GM12878 (cell line): Measurements from ENCODE around the gene NDUFB2. TPM values are rescaled to one million over a fixed set of nuclear protein-coding genes. Genes with fewer than 3 reads are reported as not detected.

Source experiments
- ATAC-seq: fragments of 200-7000 bp; cut with Tn5 transposase; 3 replicates; pipeline ENCODE4 v1.9.1; 2020; ENCODE audit warnings: mild to moderate bottlenecking, moderate library complexity
- BruUV-seq: library from RNA; stranded (reverse); fragments of 400-500 nt; replicated peaks from 2 replicates; lab custom pipeline; 2021; lab: Mats Ljungman, UMichigan
- CTCF ChIA-PET: fragments of 300-600 bp; sonication (Branson Sonifier 250); formaldehyde crosslinking; extraction: SDS; loops from one replicate; lab custom pipeline; 2021; ENCODE audit warnings: inconsistent platforms; lab: Yijun Ruan, JAX
- POLR2A ChIA-PET: fragments of 350-600 bp; formaldehyde crosslinking; extraction: SDS; loops from one replicate; lab custom pipeline; 2021; ENCODE audit warnings: inconsistent platforms; lab: Charles Lee
- RAD21 ChIA-PET: fragments of 300-600 bp; sonication (Branson Sonifier 250); formaldehyde crosslinking; loops from one replicate; lab custom pipeline; 2023; ENCODE audit warnings: antibody characterized with exemption; ENCODE audit not compliant: unreplicated experiment; lab: Charles Lee
- SMC1A ChIA-PET: fragments of 300-600 bp; sonication (Branson Sonifier 250); formaldehyde crosslinking; loops from one replicate; lab custom pipeline; 2023; ENCODE audit not compliant: unreplicated experiment, uncharacterized antibody; lab: Charles Lee
- DNase-seq: peaks from one replicate; pipeline ENCODE4 v3.0.0-alpha.2; 2011; ENCODE audit warnings: low read depth, low spot score
- FAIRE-seq: peaks from 3 replicates; lab custom pipeline; 2011; peaks lifted over from hg19 to GRCh38; lab: Jason Lieb, UNC
- H2AFZ ChIP-seq: 2 replicates; pipeline ENCODE4 v1.6.0; 2011; ENCODE audit warnings: low read depth, low read length, control low read depth; ENCODE audit not compliant: control insufficient read depth
- H3K27ac ChIP-seq: 2 replicates; pipeline ENCODE4 v1.5.1; 2011; ENCODE audit warnings: control low read depth; ENCODE audit not compliant: control insufficient read depth, insufficient read depth
- H3K27me3 ChIP-seq, 2 experiments: replicated peaks in 1 of 2; 2 replicates each; pipeline versions ENCODE4 v1.6.0 to v1.6.1; 2011; ENCODE audit warnings: low read length in 1 of 2; ENCODE audit not compliant: control insufficient read depth in 2 of 2, insufficient read depth in 2 of 2
- H3K36me3 ChIP-seq, 2 experiments: 2 replicates each; pipeline ENCODE4 v1.5.1; 2011; ENCODE audit warnings: low read length in 1 of 2; ENCODE audit not compliant: control insufficient read depth in 2 of 2, insufficient read depth in 2 of 2
- H3K4me1 ChIP-seq: 2 replicates; pipeline ENCODE4 v1.6.1; 2011; ENCODE audit warnings: mild to moderate bottlenecking, low read length, moderate library complexity, mixed read lengths; ENCODE audit not compliant: control insufficient read depth, insufficient read depth
- H3K4me2 ChIP-seq: 2 replicates; pipeline ENCODE4 v1.6.0; 2011; ENCODE audit warnings: control low read depth; ENCODE audit not compliant: control insufficient read depth, insufficient read depth
- H3K4me3 ChIP-seq: fragments of 200-600 bp; sonication (generic); 2 replicates; pipeline ENCODE4 v1.5.1; 2016
- H3K79me2 ChIP-seq: 2 replicates; pipeline ENCODE4 v1.6.0; 2011; ENCODE audit warnings: low read length; ENCODE audit not compliant: control insufficient read depth, insufficient read depth
- H3K9ac ChIP-seq: 2 replicates; pipeline ENCODE4 v1.8.0; 2011; ENCODE audit warnings: low read length, control low read depth, mixed read lengths; ENCODE audit not compliant: control insufficient read depth, insufficient read depth
- H3K9me3 ChIP-seq: replicated peaks from 3 replicates; pipeline ENCODE4 v1.5.1; 2011; ENCODE audit warnings: mild to moderate bottlenecking, low read length; ENCODE audit not compliant: control insufficient read depth, insufficient read depth
- H4K20me1 ChIP-seq: 2 replicates; pipeline ENCODE4 v1.6.0; 2011; ENCODE audit not compliant: control insufficient read depth, insufficient read depth
- BCL11A ChIP-seq: IDR thresholded peaks from 2 replicates; pipeline ENCODE4 v1.6.1; 2011; ENCODE audit warnings: low read depth, low read length
- BCL3 ChIP-seq: IDR thresholded peaks from 2 replicates; pipeline ENCODE4 v1.6.1; 2011; ENCODE audit warnings: borderline replicate concordance, low read depth, mild to moderate bottlenecking, moderate library complexity, low read length; ENCODE audit not compliant: insufficient read depth, poor library complexity, severe bottlenecking
- CEBPB ChIP-seq, 2 experiments: fragments of 150-350 bp in 1 of 2; IDR thresholded peaks; 2 replicates each; pipeline ENCODE4 v1.6.1; 2012 to 2014; ENCODE audit warnings: low read depth in 2 of 2, low read length in 2 of 2, borderline replicate concordance in 1 of 2, inconsistent platforms in 1 of 2
- FOXM1 ChIP-seq: IDR thresholded peaks from 2 replicates; pipeline ENCODE4 v1.6.1; 2012; ENCODE audit warnings: low read depth, mild to moderate bottlenecking, inconsistent platforms, low read length, moderate library complexity
- MYB ChIP-seq: fragments of 150-350 bp; IDR thresholded peaks from 2 replicates; pipeline ENCODE4 v1.6.1; 2014; ENCODE audit warnings: mild to moderate bottlenecking, low read depth, low read length, borderline replicate concordance
- MYC ChIP-seq: IDR thresholded peaks from 2 replicates; pipeline ENCODE4 v1.6.1; 2011; ENCODE audit warnings: mild to moderate bottlenecking, low read length, moderate library complexity, inconsistent platforms; ENCODE audit not compliant: insufficient read depth, insufficient replicate concordance, insufficient read length, severe bottlenecking
- NR2F1 ChIP-seq: fragments of 450-650 bp; conservative IDR thresholded peaks from 2 replicates; pipeline ENCODE4 v1.6.1; 2017; ENCODE audit warnings: mild to moderate bottlenecking
- RB1 ChIP-seq: fragments of 450-650 bp; formaldehyde crosslinking; IDR thresholded peaks from 2 replicates; pipeline ENCODE4 v1.6.1; 2017; ENCODE audit warnings: mild to moderate bottlenecking, borderline replicate concordance
- RCOR1 ChIP-seq: conservative IDR thresholded peaks from 2 replicates; pipeline ENCODE4 v1.6.1; 2012; ENCODE audit warnings: low read depth, low read length, improper control_type of control experiment
- SIN3A ChIP-seq: IDR thresholded peaks from 2 replicates; pipeline ENCODE4 v1.6.1; 2012; ENCODE audit warnings: low read depth, low read length, improper control_type of control experiment
- SMAD5 ChIP-seq: IDR thresholded peaks from 2 replicates; pipeline ENCODE4 v1.6.1; 2016; ENCODE audit warnings: antibody characterized with exemption, low read depth
- SMC3 ChIP-seq: IDR thresholded peaks from 2 replicates; pipeline ENCODE4 v1.6.1; 2011; ENCODE audit warnings: low read length, improper control_type of control experiment, borderline replicate concordance
- SP1 ChIP-seq: IDR thresholded peaks from one replicate; pipeline ENCODE4 v1.6.1; 2011; ENCODE audit warnings: low read depth, low read length
- TCF12 ChIP-seq: IDR thresholded peaks from 2 replicates; pipeline ENCODE4 v1.6.1; 2011; ENCODE audit warnings: low read depth, mild to moderate bottlenecking, low read length
- ZNF274 ChIP-seq: IDR thresholded peaks from one replicate; pipeline ENCODE4 v1.8.0; 2011; ENCODE audit not compliant: insufficient read length, insufficient read depth
- ZNF384 ChIP-seq: IDR thresholded peaks from 2 replicates; pipeline ENCODE4 v1.6.1; 2012; ENCODE audit warnings: low read depth, mild to moderate bottlenecking, low read length, improper control_type of control experiment, borderline replicate concordance
- ZSCAN29 ChIP-seq: fragments of 450-650 bp; IDR thresholded peaks from 2 replicates; pipeline ENCODE4 v1.6.1; 2017; ENCODE audit warnings: mild to moderate bottlenecking, moderate library complexity
- WGBS: methylation state at CpG from one replicate; pipeline ENCODE4 v1.1.6; 2016; ENCODE audit warnings: low lambda C conversion rate; ENCODE audit not compliant: insufficient replicate concordance, insufficient coverage; ENCODE audit errors: missing lambda C conversion rate; 5-methylcytosine and 5-hydroxymethylcytosine counted together
- in situ Hi-C: fragments of 300-500 bp; cut with MboI; formaldehyde crosslinking; loops from 9 replicates; pipeline ENCODE4 v1.14.3; 2018; ENCODE audit warnings: mixed read lengths
- intact Hi-C: fragments of 100-400 bp; cut with micrococcal nuclease; formaldehyde crosslinking; loops from one replicate; pipeline ENCODE4 v1.14.2; 2022; ENCODE audit not compliant: unreplicated experiment
- polyA plus RNA-seq, 11 experiments: library from polyadenylated mRNA; depleted of rRNA in 4 of 11; unstranded in 6 of 11; stranded (reverse) in 5 of 11; fragments of >200 nt; fragmentation: Nextera tagmentation in 4 of 11; fragmentation: Illumina TruSeq in 1 of 11; extraction: Ambion mirVana in 4 of 11; extraction: Trizol in 1 of 11; gene quantifications; 1 replicate in 1 of 11; 2 replicates in 10 of 11; pipeline versions ENCODE4 v1.2.1 to v1.2.3, GENCODE V29; 2011 to 2016; ENCODE audit warnings: inconsistent platforms in 2 of 11, missing spikeins in 2 of 11, low read depth in 1 of 11
- total RNA-seq, 4 experiments: library from RNA; depleted of rRNA in 3 of 4; stranded (reverse); fragments of >200 nt in 3 of 4; fragmentation: Illumina TruSeq in 1 of 4; extraction: Trizol in 1 of 4; gene quantifications; 2 replicates each; pipeline versions ENCODE4 v1.2.1 to v1.2.3, GENCODE V29; 2013 to 2021
- TF ChIP-seq, protein P1 (sequence below): fragments of 450-650 bp; IDR thresholded peaks from 2 replicates; pipeline ENCODE4 v1.6.1; 2014; ENCODE audit warnings: mild to moderate bottlenecking
- TF ChIP-seq, protein P2 (sequence below): IDR thresholded peaks from 2 replicates; pipeline ENCODE4 v1.6.1; 2012; ENCODE audit warnings: improper control_type of control experiment, low read depth, low read length; ENCODE audit not compliant: insufficient replicate concordance

The NDUFB2 gene
- total and polyA plus RNA-seq, 10 of the 15 experiments (the other 5 are each of a cell fraction or from before 2014, with no cell fraction given): 109 to 1,236 (median 323) TPM

DNA sequence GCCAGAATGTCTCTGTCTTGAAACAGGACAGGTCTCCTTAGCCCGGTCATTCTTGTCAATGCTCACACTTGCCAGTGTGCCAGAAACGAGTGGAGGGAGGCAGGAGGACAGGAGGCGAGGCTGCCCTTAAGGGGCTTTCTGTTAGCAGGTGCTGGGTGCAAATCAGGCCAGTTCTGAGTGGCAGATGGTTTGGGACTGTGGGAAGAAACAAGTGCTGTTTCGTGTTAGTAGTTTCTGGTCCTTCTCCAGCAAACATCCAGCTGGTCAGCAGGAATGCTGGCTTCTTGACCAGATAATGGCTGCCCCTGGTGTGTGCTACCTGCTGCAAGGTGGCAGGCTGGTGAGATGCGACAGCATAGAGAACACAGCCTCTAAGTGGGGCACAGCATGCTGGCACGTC lies 8.2 kb upstream of the NDUFB2 start:
- Histone ChIP-seq H3K27me3 (no peaks in the 10 kb centered on the region), H4K20me1 (no peaks in the 10 kb centered on the region), H3K4me1 (no peaks in the 10 kb centered on the region), H3K9ac (no peak overlapping the region), H3K36me3 (peaks cover 7 to 10% of the 10 kb centered on the region in 2 experiments; a peak in 3 of 4 replicates), H2AFZ (no peak overlapping the region), H3K79me2 (no peaks in the 10 kb centered on the region), H3K4me2 (no peak overlapping the region), H3K9me3 (no peaks in the 10 kb centered on the region), H3K4me3 (no peak overlapping the region), H3K27ac (no peak overlapping the region)
- in situ Hi-C loops: no loop called here
- SMC1A ChIA-PET: no interaction called here
- CTCF ChIA-PET: no interaction called here
- RAD21 ChIA-PET: no interaction called here
- POLR2A ChIA-PET: no interaction called here
- TF ChIP-seq BCL11A (no peak), BCL3 (no peak), SMC3 (no peak), NR2F1 (no peak), ZNF274 (no peak), MYB (no peak), ZNF384 (no peak), RB1 (no peak), SP1 (no peak), SMAD5 (no peak), CEBPB (IDR thresholded peaks at IDR 0.05; ENCODE audit: borderline replicate concordance in 1 of 2, low read depth in 2 of 2, low read length in 2 of 2) (no peak), MYC (no peak), TCF12 (no peak), RCOR1 (no peak), SIN3A (no peak), ZSCAN29 (no peak), FOXM1 (no peak)
- TF ChIP-seq, protein P1, sequence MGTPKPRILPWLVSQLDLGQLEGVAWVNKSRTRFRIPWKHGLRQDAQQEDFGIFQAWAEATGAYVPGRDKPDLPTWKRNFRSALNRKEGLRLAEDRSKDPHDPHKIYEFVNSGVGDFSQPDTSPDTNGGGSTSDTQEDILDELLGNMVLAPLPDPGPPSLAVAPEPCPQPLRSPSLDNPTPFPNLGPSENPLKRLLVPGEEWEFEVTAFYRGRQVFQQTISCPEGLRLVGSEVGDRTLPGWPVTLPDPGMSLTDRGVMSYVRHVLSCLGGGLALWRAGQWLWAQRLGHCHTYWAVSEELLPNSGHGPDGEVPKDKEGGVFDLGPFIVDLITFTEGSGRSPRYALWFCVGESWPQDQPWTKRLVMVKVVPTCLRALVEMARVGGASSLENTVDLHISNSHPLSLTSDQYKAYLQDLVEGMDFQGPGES: no peak
- TF ChIP-seq, protein P2, sequence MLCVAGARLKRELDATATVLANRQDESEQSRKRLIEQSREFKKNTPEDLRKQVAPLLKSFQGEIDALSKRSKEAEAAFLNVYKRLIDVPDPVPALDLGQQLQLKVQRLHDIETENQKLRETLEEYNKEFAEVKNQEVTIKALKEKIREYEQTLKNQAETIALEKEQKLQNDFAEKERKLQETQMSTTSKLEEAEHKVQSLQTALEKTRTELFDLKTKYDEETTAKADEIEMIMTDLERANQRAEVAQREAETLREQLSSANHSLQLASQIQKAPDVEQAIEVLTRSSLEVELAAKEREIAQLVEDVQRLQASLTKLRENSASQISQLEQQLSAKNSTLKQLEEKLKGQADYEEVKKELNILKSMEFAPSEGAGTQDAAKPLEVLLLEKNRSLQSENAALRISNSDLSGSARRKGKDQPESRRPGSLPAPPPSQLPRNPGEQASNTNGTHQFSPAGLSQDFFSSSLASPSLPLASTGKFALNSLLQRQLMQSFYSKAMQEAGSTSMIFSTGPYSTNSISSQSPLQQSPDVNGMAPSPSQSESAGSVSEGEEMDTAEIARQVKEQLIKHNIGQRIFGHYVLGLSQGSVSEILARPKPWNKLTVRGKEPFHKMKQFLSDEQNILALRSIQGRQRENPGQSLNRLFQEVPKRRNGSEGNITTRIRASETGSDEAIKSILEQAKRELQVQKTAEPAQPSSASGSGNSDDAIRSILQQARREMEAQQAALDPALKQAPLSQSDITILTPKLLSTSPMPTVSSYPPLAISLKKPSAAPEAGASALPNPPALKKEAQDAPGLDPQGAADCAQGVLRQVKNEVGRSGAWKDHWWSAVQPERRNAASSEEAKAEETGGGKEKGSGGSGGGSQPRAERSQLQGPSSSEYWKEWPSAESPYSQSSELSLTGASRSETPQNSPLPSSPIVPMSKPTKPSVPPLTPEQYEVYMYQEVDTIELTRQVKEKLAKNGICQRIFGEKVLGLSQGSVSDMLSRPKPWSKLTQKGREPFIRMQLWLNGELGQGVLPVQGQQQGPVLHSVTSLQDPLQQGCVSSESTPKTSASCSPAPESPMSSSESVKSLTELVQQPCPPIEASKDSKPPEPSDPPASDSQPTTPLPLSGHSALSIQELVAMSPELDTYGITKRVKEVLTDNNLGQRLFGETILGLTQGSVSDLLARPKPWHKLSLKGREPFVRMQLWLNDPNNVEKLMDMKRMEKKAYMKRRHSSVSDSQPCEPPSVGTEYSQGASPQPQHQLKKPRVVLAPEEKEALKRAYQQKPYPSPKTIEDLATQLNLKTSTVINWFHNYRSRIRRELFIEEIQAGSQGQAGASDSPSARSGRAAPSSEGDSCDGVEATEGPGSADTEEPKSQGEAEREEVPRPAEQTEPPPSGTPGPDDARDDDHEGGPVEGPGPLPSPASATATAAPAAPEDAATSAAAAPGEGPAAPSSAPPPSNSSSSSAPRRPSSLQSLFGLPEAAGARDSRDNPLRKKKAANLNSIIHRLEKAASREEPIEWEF: no peak
- intact Hi-C loops: no loop called here
- DNase-seq (no peak), ATAC-seq (no peak), FAIRE-seq (no peak)
- 93% methylated on average over 6 of the region's 6 CpGs for WGBS
- BruUV-seq: no TSS peak
